HG03159 (cell line): ENCODE data around the gene CCDC201.
"Not testable (repeated sequence)": the region's sequence is repeated elsewhere in the genome, so short reads cannot be mapped to it uniquely, and the experiment has no call there.

Source experiments
- ATAC-seq: cut with Tn5 transposase; IDR thresholded peaks from one replicate; pipeline ENCODE4 v1.9.1; 2021; ENCODE audit warnings: mild to moderate bottlenecking, moderate library complexity; ENCODE audit not compliant: unreplicated experiment

Gene CCDC201

GRCh38 chr7:45878457-45879144 is 5.7 kb upstream of the CCDC201 start:
- no peak for ATAC-seq

- no peak for ATAC-seq
Observed at GRCh38 chr7:45876519-45876918, 3.6 kb upstream of the CCDC201 start.

GRCh38 chr7:45874408-45875131 is 1.7 kb upstream of the CCDC201 start:
- no peak for ATAC-seq

- ATAC-seq: no peak
Observed at GRCh38 chr7:45873355-45873754, 473 bp upstream of the CCDC201 start.

- ATAC-seq: no peak
Observed at GRCh38 chr7:45872116-45873034, 507 bp downstream of the CCDC201 start.

GRCh38 chr7:45869426-45869825 is 3.5 kb downstream of the CCDC201 start:
- no peak for ATAC-seq

- ATAC-seq: no peak
Observed at GRCh38 chr7:45867471-45867870, 5.4 kb downstream of the CCDC201 start.

GRCh38 chr7:45865594-45866410 is 7.1 kb downstream of the CCDC201 start:
- ATAC-seq: no peak

GRCh38 chr7:45863715-45864114 is 9.2 kb downstream of the CCDC201 start:
- no peak for ATAC-seq

- not testable (repeated sequence) for ATAC-seq
Observed at GRCh38 chr7:45856888-45857287, 16.0 kb downstream of the CCDC201 start.

- not testable (repeated sequence) for ATAC-seq
Observed at GRCh38 chr7:45855680-45856079, 17.2 kb downstream of the CCDC201 start.

GRCh38 chr7:45853491-45853890 is 19.4 kb downstream of the CCDC201 start:
- not testable (repeated sequence) for ATAC-seq

- ATAC-seq: not testable (repeated sequence)
Observed at GRCh38 chr7:45852984-45853383, 19.9 kb downstream of the CCDC201 start.

GRCh38 chr7:45848734-45849133 is 24.1 kb downstream of the CCDC201 start:
- not testable (repeated sequence) for ATAC-seq

GRCh38 chr7:45846536-45846935 is 26.3 kb downstream of the CCDC201 start:
- not testable (repeated sequence) for ATAC-seq

- ATAC-seq: not testable (repeated sequence)
Observed at GRCh38 chr7:45841926-45842717, 30.8 kb downstream of the CCDC201 start.

- not testable (repeated sequence) for ATAC-seq
Observed at GRCh38 chr7:45838852-45839251, 34.0 kb downstream of the CCDC201 start.

- not testable (repeated sequence) for ATAC-seq
Observed at GRCh38 chr7:45832433-45833177, 40.3 kb downstream of the CCDC201 start.

- ATAC-seq: not testable (repeated sequence)
Observed at GRCh38 chr7:45829846-45830245, 43.0 kb downstream of the CCDC201 start.
